Measurements from ENCODE around the gene PPY.

Gene PPY

DNA sequence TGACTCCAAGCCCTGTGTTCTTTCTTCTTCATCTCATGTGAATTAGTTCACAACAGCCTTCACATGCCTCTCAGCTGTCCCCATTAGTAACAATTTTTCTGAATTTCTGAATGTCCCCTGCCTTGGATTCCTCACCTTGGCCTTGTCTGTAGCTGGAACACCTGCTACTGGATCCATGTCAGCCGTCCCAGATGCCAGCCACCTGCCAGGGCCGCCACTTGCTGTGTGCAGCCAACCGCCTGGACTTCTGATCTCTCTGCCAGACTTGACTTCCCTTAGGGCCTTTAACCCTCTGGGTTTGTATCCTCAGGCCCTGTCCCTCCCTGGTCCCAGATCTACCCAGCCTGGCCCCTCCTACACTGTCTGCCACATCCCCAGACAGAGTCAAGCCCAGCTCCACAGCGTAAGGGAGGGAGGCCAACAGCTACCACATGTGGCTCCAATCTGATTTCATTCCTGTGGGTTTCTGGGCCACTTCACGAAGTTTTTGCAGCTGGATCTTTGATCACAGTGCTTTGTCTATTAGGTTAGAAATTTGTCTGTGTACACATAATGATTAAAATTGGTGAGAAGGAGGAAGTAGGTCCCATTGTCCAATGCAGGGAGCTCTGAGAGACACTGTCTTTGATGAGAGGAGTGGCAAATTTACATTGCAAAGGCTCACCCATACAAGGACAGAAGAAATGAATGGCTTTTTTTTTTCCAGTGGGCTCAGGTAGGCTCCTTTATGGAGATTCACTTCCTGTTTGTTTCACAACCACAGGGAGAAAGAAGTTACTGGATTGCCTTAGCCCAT is 50.2 kb downstream of the PPY start:
- no peaks in the 10 kb centered on the region for H3K9me3 ChIP-seq
- DNase-seq: no peak
- no peaks in the 10 kb centered on the region for H3K4me1 ChIP-seq
- no peaks in the 10 kb centered on the region for H3K36me3 ChIP-seq
- TF ChIP-seq, protein P1, sequence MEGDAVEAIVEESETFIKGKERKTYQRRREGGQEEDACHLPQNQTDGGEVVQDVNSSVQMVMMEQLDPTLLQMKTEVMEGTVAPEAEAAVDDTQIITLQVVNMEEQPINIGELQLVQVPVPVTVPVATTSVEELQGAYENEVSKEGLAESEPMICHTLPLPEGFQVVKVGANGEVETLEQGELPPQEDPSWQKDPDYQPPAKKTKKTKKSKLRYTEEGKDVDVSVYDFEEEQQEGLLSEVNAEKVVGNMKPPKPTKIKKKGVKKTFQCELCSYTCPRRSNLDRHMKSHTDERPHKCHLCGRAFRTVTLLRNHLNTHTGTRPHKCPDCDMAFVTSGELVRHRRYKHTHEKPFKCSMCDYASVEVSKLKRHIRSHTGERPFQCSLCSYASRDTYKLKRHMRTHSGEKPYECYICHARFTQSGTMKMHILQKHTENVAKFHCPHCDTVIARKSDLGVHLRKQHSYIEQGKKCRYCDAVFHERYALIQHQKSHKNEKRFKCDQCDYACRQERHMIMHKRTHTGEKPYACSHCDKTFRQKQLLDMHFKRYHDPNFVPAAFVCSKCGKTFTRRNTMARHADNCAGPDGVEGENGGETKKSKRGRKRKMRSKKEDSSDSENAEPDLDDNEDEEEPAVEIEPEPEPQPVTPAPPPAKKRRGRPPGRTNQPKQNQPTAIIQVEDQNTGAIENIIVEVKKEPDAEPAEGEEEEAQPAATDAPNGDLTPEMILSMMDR (IDR thresholded peaks at IDR 0.05; ENCODE audit: low read depth, low read length): no peak
- no peak overlapping the region for H3K4me3 ChIP-seq (ENCODE audit: low read depth, low read length)
- no peaks in the 10 kb centered on the region for H3K27me3 ChIP-seq

Data from BE2C (cell line).